Forelimb muscle (tissue), 1 donor: Measurements from ENCODE around the gene MARCHF7. TPM values are rescaled to one million over a fixed set of nuclear protein-coding genes. Genes with fewer than 3 reads are reported as not detected.
"Not testable (repeated sequence)": the region's sequence is repeated elsewhere in the genome, so short reads cannot be mapped to it uniquely, and the experiment has no call there.

Source experiments
- DNase-seq: peaks from one replicate; pipeline ENCODE4 v3.0.0-alpha.2; 2013; ENCODE audit warnings: low read depth
- polyA plus RNA-seq: library from polyadenylated mRNA; unstranded; fragments of 120-200 nt; gene quantifications from one replicate; pipeline ENCODE4 v1.2.1, GENCODE V29; 2013; ENCODE audit not compliant: insufficient read length

Gene MARCHF7
- polyA plus RNA-seq, 1 donor, result 108 TPM

DNA sequence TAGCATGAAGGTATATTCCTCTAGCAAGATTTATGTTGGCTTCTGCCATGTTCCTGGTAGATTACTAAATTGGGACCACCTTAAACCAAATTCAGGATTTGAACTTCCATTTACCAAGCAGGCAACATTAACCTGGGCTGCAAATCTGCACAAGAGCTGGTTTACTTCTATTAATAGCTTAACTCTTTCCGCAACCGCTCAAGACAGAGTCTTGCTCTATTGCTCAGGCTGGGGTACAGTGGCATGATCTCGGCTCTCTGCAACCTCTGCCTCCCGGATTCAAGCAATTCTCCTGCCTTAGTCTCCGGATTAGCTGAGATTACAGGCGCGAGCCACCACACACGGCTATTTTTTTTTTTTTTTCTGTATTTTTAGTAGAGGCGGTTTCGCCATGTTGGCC lies 8.4 kb downstream of the MARCHF7 start:
- no peak for DNase-seq

DNA sequence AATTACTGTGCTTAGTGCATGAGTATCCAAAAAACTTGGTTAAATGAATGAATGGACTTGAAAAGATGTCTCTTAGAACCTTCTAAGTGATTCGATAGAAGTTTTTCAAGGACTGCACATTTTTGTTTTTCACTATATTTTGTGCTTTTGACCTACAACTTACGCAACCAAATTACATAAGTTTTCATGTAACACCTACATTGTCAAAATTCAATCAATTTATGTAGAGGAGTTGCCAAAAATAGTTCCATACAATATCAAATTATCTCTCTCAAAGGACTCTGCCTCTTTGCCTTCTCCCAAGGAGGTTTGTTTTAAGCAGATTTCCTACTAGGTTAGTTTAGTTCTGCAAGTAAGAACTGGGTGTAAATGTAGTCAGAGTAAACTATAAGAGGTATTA lies 10.3 kb downstream of the MARCHF7 start:
- no peak for DNase-seq

DNA sequence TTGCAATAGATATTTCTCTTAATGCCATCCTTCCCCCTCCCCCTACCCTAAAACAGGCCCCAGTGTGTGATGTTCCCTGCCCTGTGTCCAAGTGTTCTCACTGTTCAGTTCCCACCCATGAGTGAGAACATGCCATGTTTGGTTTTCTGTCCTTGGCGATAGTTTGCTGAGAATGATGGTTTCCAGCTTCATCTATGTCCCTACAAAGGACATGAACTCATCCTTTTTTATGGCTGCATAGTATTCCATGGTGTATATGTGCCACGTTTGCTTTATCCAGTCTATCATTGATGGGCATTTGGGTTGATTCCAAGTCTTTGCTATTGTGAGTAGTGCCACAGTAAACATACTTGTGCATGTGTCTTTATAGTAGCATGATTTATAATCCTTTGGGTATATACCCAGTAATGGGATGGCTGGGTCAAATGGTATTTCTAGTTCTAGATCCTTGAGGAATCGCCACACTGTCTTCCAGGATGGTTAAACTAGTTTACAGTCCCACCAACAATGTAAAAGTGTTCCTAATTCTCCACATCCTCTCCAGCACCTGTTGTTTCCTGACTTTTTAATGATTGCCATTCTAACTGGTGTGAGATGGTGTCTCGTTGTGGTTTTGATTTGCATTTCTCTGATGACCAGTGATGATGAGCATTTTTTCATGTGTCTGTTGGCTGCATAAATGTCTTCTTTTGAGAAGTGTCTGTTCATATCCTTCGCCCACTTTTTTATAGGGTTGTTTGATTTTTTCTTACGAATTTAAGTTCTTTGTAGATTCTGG lies 12.7 kb downstream of the MARCHF7 start:
- DNase-seq, result not testable (repeated sequence)

DNA sequence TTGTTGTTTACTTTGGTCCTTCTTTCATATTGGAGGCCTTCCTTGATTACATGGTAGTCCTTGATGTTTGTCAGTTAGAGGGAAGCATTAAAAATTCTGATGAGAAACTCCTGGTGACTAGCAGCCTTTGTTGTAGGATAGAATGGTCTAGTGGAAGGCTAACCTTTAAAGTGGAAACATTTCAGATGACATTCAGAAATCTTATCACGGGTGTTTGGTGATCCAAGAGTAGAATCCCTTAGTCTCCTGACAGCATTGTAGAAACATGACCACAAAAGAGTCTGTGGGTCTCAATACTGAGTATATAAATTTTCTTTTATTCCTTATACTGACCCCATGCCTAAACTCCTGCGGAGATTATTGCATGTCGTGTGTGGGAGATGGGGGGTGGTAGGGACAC lies 13.4 kb downstream of the MARCHF7 start:
- DNase-seq, result no peak

DNA sequence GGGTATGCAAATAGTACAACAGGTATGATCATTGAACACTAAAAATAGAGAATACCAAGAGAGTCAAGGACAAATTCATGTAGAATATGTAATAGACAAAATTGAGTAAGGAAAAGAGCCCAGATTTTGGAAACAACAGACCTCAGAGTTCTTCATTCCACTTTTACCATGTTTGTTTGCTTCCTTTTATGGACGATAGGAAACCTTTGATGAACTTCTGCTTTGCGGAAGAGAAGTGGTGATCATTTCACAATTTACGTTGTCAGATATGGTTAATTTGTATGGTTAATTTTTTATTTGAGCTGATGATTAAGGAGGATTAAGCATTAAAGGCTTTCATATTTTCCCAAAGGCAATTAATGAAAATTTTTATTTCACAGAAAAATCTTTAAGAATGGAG lies 16.3 kb downstream of the MARCHF7 start:
- DNase-seq, result no peak

DNA sequence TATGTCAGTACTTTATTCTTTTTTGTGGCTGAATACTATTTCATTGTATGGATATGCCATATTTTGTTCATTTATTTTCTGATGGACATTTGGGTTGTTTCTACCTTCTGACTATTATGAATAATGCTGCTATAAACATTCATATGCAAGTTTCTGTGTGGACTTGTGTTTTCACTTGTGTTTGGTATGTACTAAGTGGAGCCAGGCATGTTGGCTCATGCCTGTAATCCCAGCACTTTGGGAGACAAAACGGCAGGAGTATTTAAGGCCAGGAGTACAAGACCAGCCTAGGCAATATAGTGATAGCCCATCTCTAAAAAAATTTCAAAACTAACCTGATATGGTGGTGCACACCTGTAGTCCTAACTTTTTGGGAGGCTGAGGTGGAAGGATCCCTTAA lies 23.3 kb downstream of the MARCHF7 start:
- DNase-seq, result no peak

DNA sequence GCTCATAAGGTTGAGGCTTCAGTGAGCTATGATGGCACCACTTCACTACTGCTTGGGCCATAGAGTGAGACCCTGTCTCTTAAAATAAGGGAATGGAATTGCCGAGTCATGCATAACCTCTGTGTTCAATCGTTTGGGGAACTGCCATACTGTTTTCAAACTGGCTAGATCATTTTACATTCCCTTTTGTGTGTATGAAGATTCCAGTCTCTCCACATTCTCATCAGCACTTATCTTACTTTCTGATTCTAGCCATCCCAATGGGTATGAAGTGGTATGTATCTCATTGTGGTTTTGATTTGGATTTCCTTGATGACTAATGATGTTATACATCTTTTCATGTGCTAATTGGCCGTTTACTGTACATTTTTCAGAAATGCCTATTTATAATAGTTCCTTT lies 23.7 kb downstream of the MARCHF7 start:
- no peak for DNase-seq

DNA sequence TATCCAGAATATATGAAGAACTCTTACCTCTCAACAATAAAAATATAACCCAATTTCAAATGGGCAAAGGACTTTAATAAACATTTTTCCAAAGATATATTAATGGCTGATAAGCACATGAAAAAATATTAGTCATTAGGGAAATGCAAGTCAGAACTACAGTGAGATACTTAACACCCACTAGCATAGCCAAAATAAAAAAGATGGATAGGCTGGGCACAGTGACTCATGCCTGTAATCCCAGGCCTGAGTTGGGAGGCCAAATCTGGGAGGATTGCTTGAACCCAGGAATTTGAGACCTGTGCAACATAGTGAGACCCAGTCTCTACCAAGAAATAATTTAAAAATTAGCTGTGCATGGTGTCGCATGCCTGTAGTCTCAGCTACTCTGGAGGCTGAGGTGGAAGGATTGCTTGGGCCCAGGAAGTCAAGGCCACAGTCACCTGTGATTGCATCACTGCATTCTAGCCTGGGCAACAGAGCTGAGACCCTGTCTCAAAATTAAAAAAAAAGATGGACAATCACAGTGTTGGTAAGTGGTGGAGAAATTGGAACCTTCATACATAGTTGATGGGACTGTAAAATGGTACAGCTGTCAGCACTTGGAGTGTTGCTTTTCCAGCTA lies 25.1 kb downstream of the MARCHF7 start:
- no peak for DNase-seq

DNA sequence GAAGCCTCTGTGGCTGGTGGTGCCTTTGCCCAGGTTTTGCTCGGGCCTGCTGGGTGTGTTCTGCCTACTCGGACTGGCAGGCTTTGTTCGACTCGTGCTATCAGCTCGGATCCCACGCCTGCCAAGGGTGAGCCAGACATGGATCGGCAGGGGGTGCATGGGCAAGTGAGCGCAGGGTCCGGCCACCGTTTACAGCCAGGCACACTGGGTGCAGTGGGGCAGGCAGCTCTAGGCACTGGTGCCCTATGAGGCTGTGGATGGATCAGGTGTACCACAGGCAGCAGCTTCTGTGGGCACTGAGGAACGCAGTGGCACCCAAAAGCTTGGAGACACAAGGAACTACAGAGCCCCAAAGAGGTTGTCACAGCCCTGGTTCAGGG lies 25.6 kb downstream of the MARCHF7 start:
- no peak for DNase-seq

DNA sequence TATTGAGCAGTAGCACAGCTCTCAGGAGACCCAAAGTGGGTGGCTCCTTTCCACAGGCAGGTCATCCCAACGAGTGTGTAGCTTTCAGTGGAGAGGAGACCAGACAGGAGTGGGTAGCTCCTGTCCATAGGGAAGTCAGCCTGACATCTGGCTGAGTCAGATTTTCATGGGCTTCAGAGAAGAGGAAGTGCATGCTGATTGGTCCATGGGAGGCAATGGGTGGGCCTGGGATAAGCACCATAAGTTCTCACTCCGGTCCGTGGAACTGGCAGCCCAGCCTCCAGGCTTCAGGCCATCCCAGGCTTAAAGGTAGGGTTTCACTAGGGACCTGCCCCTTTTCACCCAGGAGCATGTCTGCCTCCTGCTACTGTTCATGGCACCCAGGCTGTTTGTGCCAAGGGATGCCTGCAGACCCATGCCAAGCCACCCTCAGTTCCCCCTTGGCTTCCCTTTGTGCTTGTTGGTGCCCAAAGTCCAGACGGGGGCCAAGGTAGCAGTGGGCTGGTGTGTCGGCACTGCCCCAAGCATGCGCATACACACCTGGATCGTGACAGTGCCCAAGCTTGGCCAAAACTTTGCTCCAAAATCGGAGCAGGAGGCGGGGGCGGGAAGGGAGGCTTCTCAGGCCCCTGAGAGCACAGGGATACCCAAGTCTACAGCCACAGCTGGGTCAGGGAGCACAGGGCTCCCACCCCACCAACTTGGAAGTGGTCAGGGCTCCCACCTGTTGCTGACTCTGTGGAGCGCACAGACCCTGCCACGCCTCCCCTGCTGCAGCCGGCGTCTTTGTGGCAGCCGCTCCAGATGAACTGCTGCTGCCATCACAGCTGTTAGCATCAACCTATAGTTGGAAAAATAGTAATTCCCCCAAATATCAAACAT lies 26.4 kb downstream of the MARCHF7 start:
- no peak for DNase-seq

DNA sequence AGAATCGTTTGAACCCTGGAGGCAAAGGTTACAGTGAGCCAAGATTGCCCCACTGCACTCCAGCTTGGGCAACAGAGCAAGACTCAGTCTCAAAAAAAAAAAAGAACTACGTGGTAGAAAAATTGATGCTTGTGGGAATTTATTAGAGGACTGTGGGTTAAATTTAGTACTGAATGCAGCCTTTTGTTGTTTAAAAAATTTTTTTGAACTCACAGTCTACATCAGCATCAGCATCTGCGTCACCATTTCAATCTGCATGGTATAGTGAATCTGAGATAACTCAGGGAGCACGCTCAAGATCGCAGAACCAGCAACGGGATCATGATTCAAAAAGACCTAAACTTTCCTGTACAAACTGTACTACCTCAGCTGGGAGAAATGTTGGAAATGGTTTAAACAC lies 30.5 kb downstream of the MARCHF7 start:
- DNase-seq, result no peak

DNA sequence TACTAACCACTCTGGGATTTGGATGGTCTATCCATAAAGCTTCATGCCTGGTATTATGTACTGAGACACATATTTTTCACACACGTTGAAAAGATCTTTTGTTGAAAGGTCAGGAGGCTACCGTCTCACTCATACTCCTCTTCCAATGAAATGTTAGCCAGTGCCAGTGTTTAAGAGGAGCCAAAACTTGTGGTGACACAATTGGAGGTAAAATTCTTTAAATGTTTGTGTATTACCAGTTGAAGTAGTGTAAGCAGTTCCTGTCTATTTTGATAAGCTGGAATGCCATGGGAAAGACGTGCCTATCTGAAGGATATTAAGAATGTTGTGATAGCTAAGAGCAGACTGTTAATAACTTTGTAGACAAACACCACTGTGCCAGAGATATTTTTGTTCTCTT lies 32.1 kb downstream of the MARCHF7 start:
- no peak for DNase-seq

DNA sequence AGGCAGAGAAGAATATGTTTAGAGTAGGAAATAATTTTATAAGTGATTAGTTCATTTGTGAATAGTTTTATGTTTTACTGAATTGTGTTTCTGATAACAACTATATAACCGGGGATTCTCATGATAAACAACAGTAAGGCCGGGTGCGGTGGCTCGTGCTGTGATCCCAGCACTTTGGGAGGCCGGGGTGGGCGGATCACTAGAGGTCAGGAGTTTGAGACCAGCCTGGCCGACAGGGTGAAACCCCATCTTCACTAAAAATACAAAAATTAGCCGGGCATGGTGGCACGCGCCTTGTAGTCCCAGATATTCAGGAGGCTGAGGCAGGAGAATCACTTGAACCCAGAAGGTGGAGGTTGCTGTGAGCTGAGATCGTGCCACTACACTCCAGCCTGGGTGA lies 32.9 kb downstream of the MARCHF7 start:
- DNase-seq, result not testable (repeated sequence)

DNA sequence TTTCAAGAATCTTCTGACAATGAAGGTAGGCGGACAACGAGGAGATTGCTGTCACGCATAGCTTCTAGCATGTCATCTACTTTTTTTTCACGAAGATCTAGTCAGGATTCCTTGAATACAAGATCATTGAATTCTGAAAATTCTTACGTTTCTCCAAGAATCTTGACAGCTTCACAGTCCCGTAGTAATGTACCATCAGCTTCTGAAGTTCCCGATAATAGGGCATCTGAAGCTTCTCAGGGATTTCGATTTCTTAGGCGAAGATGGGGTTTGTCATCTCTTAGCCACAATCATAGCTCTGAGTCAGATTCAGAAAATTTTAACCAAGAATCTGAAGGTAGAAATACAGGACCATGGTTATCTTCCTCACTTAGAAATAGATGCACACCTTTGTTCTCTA lies 35.8 kb downstream of the MARCHF7 start:
- DNase-seq, result no peak

DNA sequence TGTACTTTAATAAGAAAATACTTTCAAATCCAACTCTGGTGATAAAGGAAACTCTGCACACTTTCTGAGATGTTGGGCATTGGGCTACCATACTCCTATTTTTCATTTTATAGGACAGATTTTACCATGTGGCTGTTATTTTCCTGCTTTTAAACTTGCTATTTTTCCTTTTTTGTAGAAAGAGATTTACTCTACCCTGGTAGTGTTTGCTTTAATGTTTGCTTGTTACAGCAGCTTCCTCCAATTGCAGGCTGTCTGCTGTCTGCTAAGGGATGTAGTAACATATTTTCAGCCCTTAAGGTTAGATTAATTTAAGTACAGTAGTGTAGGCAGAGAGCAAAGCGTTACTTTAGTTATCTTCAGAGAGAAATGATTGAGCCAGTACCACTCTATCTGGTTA lies 38.6 kb downstream of the MARCHF7 start:
- no peak for DNase-seq

DNA sequence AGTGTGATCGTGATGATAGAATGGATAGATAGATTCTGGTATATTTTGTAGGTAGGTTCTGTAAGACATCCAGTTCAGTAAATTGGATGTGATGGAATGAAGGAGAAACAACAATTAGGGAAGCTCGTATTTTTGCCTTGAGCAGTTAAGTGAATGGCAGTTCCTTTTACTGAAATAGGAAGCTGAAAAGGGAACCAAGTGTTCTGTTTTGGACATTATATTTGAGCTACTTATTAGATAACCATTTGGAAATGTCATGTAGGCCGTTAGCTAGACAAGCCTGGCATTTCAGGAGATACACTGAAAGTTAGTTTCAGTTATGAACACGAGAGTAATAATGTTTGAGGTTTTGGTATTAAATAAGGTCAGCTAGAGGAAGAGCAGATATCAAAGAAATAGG lies 41.5 kb downstream of the MARCHF7 start:
- no peak for DNase-seq

DNA sequence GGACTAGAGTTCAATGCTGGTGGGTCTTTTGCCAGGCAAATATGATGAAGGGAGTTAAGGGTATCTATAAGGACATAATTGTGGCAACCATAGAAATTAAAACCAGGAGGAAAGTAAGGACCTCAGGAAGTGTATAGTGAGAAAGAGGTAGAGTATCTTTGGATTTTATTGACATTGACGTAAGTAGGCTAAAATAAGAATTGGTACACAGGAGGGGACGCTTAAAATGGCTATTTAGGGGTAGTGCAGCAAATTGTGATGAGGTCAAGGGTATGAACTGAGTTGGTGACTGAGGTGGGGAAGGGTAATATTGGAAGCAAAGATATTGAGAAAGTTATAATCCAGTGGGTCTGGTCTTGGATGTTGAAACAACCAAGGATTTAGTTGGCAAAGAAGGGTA lies 42.7 kb downstream of the MARCHF7 start:
- DNase-seq, result no peak

DNA sequence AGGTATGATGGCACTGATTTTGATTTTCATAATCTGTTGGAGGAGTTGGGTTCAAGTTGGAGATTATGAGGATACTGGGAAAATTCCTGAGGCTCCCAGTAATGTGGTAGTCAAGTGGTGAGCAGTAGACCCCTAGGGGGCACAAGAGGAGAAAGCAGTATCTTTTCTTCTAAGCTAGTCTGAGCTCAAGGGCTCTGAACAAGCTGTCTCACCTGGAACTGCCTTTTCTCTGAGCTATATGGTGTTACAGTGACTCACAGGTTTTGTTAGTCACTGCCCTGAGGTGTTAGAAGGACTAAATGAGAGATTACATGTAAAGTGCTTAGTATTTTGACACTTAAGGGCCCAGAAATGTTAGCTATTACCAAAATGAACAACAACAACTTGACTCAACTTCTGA lies 43.5 kb downstream of the MARCHF7 start:
- no peak for DNase-seq

DNA sequence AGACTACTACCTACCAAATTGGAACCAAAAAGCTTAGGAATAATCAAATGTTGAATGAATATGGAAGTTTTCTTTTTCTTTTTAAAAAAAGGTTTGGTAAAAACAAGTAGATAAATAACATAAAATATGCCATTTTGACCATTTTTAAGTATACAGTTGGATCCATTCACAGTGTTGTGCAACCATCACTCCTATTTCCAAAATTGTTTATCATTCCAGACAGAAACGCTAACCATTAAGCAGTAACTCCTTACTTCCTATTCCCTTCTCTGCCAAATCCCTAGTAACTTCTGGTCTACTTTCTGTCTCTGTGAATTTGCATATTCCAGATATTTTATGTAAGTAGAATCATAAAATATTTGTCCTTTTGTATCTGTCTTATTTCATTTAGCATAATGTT lies 45.9 kb downstream of the MARCHF7 start:
- DNase-seq, result no peak

DNA sequence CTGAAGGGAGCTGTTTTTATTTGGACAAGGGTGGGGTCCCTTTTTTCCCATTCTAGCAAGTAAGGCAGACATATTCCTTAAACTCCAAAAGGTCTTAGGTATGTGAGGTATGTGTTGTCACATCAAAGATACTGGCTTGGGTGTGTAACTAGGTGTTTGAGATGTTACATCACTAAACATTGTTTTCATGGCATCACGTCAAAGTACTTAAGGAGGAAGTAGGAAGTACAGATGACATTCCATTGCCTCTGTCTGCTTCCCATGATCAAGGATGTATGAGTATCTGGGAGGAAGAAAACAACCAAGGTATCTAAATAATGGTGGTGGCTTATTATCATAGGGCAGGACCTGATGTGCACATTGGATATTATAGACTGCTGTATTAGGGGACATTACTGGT lies 46.4 kb downstream of the MARCHF7 start:
- DNase-seq, result no peak

DNA sequence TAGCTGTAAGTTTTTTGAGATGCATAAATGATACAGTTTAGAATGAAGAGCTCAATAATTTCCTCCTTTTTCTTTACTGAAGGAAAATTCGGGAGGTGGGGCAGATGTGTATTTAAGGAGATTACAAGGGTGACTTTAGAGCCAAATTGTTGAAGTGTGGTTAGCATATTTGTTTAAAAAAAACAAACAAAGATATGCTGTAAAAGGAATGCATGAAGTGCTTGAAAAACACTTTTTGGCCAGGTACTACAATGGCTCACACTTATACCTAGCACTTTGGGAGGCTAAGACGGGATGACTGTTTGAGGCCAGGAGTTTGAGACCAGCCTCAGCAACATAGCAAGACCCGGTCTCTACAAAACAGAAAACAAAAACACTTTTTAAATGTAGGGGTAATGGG lies 47.3 kb downstream of the MARCHF7 start:
- DNase-seq, result no peak

DNA sequence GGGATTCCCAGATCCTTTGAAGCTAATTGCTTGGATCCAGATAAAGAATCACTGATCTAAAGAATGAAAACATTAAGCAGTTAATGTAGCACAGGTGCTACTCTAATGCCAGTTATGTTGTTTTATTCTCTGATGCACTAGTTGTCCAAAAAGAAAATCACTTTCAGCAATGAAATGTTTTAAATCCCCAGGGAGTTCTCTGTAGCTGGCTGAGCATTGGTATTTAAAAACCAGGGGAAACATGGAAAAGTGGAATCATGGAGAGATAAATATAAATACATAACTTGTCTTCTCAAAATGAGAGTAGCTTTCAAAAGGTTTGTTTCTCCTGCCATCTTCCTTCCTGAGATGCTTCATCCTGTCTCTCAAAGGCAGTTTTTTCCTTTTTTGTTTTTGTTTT lies 48.0 kb downstream of the MARCHF7 start:
- DNase-seq, result no peak

DNA sequence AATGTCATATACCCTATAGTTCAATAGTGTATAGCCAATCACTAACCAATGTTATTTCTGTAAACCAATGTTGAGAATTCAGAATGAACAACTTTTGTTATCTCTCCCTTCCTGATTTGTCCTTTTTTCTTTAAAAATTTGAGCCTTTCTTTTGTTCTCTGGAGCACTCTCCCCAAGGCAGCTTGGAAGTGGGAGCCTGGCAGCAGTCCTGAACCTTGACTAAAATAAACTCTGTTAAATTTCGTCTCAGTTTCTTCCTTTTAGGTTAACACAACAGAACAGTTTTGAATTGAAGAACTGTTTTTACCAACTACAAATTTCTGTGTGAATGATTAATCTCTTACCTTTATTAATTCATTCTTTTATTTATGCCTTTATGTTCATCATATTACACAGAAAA lies 49.8 kb downstream of the MARCHF7 start:
- DNase-seq, result no peak
